HTERT RPE-1 (cell line): Measurements from ENCODE around the gene DXO.
"Not testable (repeated sequence)": the region's sequence is repeated elsewhere in the genome, so short reads cannot be mapped to it uniquely, and the experiment has no call there.

Source experiments
- in situ Hi-C: fragments of 300-500 bp; cut with MboI; formaldehyde crosslinking; loops from 4 replicates; pipeline ENCODE4 v1.14.3; 2020; ENCODE audit warnings: low sequenced_read_pairs

DXO gene

GRCh38 chr6:31932137-31932536 is 39.8 kb downstream of the DXO start:
- in situ Hi-C loops, result not testable (repeated sequence)

DNA sequence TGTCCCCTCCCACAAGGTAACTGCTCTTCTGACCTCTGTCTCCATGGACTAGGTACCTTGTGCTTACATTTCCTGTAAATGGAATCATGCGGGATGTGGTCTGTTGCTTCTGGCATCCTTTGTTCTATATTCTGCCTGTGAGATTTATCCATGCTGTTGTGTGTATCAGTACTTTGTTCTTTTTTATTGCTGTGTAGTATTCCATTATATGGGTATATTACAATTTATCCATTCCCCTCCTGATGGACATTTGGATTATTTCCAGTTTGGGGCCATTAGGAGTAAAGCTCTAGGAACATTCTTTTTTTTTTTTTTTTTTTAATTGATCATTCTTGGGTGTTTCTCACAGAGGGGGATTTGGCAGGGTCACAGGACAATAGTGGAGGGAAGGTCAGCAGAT is 41.0 kb downstream of the DXO start:
- in situ Hi-C loops, result no loop called here

DNA sequence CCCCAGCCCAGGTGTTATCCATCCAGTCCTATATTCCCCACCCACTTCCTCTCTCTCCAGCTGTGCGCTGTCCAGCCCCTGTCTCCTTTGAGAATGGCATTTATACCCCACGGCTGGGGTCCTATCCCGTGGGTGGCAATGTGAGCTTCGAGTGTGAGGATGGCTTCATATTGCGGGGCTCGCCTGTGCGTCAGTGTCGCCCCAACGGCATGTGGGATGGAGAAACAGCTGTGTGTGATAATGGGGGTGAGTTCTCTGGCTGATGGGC is 43.3 kb downstream of the DXO start:
- in situ Hi-C loops, result no loop called here

GRCh38 chr6:31927863-31928671 is 43.9 kb downstream of the DXO start:
- in situ Hi-C loops, result no loop called here

GRCh38 chr6:31927242-31927862 is 44.6 kb downstream of the DXO start, which contains the start of gene C2:
C2 (plus strand) TSS chr6:31927717; CDS start chr6:31927753, 36 bp downstream.
- in situ Hi-C loops, result no loop called here

GRCh38 chr6:31922942-31923341 is 49.0 kb downstream of the DXO start:
- in situ Hi-C loops, result no loop called here

- in situ Hi-C loops, result no loop called here
These were observed 51.1 kb downstream of the DXO start for GRCh38 chr6:31920811-31921210.
